OCI-LY3 (cell line): ENCODE measurements around the gene DDX1.
"Not testable (repeated sequence)": the region's sequence is repeated elsewhere in the genome, so short reads cannot be mapped to it uniquely, and the experiment has no call there.

Source experiments
- H2AFZ ChIP-seq: fragments of 200-600, 300-600 bp; shearing (Covaris generic); 2 replicates; pipeline ENCODE4 v1.6.0; 2014; ENCODE audit warnings: antibody characterized with exemption, low read depth, low read length
- H3K27ac ChIP-seq: fragments of 200-600, 300-600 bp; sonication (generic); 2 replicates; pipeline ENCODE4 v1.5.1; 2014; ENCODE audit warnings: mild to moderate bottlenecking, low read length, moderate library complexity, mixed read lengths
- H3K27me3 ChIP-seq: fragments of 200-600, 300-600 bp; sonication (generic); 2 replicates; pipeline ENCODE4 v1.6.1; 2014; ENCODE audit warnings: low read depth, low read length, mixed read lengths
- H3K36me3 ChIP-seq: fragments of 200-600, 300-600 bp; sonication (generic); replicated peaks from 2 replicates; pipeline ENCODE3; 2014; ENCODE audit warnings: low read depth, low read length, mixed read lengths
- H3K4me1 ChIP-seq: fragments of 300-600, 200-600 bp; sonication (generic); 2 replicates; pipeline ENCODE4 v1.6.1; 2014; ENCODE audit warnings: low read length, mixed read lengths
- H3K4me2 ChIP-seq: fragments of 200-600, 300-600 bp; sonication (generic); 2 replicates; pipeline ENCODE4 v1.6.1; 2014; ENCODE audit warnings: low read length, mixed read lengths
- H3K4me3 ChIP-seq: fragments of 300-600, 200-600 bp; sonication (generic); 2 replicates; pipeline ENCODE4 v1.5.1; 2014; ENCODE audit warnings: antibody characterized with exemption, mild to moderate bottlenecking, low read length, moderate library complexity
- H3K79me2 ChIP-seq: fragments of 300-600, 200-600 bp; shearing (Covaris generic); 2 replicates; pipeline ENCODE4 v1.6.1; 2014; ENCODE audit warnings: mild to moderate bottlenecking, low read length, mixed read lengths
- H3K9ac ChIP-seq: fragments of 300-600, 200-600 bp; shearing (Covaris generic); 2 replicates; pipeline ENCODE4 v1.6.0; 2014; ENCODE audit warnings: mild to moderate bottlenecking, low read length, moderate library complexity
- H3K9me3 ChIP-seq: fragments of 200-600, 300-600 bp; shearing (Covaris generic); 2 replicates; pipeline ENCODE4 v1.6.1; 2014; ENCODE audit warnings: low read length, mixed read lengths; ENCODE audit not compliant: insufficient read depth
- H4K20me1 ChIP-seq: fragments of 200-600, 300-600 bp; sonication (generic); 2 replicates; pipeline ENCODE4 v1.6.1; 2016; ENCODE audit warnings: low read length, mixed read lengths; ENCODE audit not compliant: insufficient read depth
- EZH2phosphoT487 ChIP-seq: fragments of 200-600 bp; shearing (Covaris generic); IDR thresholded peaks from 2 replicates; pipeline ENCODE4 v1.6.1; 2018; ENCODE audit warnings: antibody characterized with exemption, mixed run types, low read depth
- TF ChIP-seq, protein P1 (sequence below): fragments of 200-600, 300-600 bp; sonication (generic); IDR thresholded peaks from 2 replicates; pipeline ENCODE4 v1.5.1; 2014; ENCODE audit warnings: antibody characterized with exemption, low read length, low read depth

The DDX1 gene

DNA sequence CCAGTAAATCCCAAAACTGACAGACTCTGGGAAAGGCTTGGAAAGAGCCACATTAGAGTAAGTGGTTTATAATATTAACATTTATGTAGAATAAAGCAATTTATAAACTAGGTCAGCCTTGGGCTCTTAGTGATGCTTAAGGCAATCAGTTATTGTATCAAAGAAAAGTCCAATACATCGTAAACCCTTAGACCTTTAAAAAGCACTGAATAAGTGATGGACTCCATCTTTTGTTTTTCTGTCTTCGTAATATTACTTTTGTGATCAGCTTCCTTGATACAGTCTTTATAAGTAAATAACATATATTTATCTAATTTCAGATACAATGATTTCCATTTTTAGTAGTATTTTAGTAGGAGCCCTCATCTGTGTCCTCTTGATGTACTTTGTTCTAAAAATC lies 28.7 kb downstream of the DDX1 start:
- no peak overlapping the region for H2AFZ ChIP-seq
- no peak for TF ChIP-seq EZH2phosphoT487
- TF ChIP-seq, protein P1, sequence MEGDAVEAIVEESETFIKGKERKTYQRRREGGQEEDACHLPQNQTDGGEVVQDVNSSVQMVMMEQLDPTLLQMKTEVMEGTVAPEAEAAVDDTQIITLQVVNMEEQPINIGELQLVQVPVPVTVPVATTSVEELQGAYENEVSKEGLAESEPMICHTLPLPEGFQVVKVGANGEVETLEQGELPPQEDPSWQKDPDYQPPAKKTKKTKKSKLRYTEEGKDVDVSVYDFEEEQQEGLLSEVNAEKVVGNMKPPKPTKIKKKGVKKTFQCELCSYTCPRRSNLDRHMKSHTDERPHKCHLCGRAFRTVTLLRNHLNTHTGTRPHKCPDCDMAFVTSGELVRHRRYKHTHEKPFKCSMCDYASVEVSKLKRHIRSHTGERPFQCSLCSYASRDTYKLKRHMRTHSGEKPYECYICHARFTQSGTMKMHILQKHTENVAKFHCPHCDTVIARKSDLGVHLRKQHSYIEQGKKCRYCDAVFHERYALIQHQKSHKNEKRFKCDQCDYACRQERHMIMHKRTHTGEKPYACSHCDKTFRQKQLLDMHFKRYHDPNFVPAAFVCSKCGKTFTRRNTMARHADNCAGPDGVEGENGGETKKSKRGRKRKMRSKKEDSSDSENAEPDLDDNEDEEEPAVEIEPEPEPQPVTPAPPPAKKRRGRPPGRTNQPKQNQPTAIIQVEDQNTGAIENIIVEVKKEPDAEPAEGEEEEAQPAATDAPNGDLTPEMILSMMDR, result no peak
- H3K27ac ChIP-seq, result no peak overlapping the region

GRCh38 chr2:15620857-15621471 lies 29.3 kb downstream of the DDX1 start:
- H3K4me2 ChIP-seq, result no peak overlapping the region
- peaks cover 72% of the 10 kb centered on the region for H3K36me3 ChIP-seq
- H3K9ac ChIP-seq, result no peak overlapping the region
- no peaks in the 10 kb centered on the region for H3K27me3 ChIP-seq
- no peaks in the 10 kb centered on the region for H3K79me2 ChIP-seq
- no peaks in the 10 kb centered on the region for H4K20me1 ChIP-seq
- TF ChIP-seq, protein P1, result no peak
- no peak for TF ChIP-seq EZH2phosphoT487
- no peaks in the 10 kb centered on the region for H3K9me3 ChIP-seq
- H3K4me3 ChIP-seq, result no peak overlapping the region
- no peaks in the 10 kb centered on the region for H3K4me1 ChIP-seq
- no peak overlapping the region for H3K27ac ChIP-seq
- no peak overlapping the region for H2AFZ ChIP-seq

More for the DNA sequence above, 28.7 kb downstream of the DDX1 start:
- Histone ChIP-seq H3K27me3 (no peaks in the 10 kb centered on the region), H3K36me3 (peaks cover 68% of the 10 kb centered on the region), H3K9ac (no peak overlapping the region), H3K4me3 (no peak overlapping the region), H3K4me2 (no peak overlapping the region), H3K9me3 (no peaks in the 10 kb centered on the region), H4K20me1 (no peaks in the 10 kb centered on the region), H3K4me1 (no peaks in the 10 kb centered on the region), H3K79me2 (no peaks in the 10 kb centered on the region)

DNA sequence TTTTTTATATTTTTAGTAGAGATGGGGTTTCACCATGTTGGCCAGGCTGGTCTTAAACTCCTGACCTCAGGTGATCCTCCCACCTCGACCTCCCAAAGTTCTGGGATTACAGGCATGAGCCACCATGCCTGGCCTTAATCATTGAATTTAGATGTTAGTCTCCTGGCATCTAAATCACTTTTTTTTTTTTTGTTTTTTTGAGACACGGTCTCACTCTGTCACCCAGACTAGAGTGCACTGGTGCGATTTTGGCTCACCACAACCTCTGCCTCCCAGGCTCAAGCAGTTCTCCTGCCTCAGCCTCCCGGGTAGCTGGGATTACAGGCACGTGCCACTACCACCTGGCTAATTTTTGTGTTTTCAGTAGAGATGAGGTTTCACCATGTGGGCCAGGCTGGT lies 29.8 kb downstream of the DDX1 start:
- not testable (repeated sequence) for H3K4me2 ChIP-seq, H3K27me3 ChIP-seq, H4K20me1 ChIP-seq, H3K27ac ChIP-seq, H2AFZ ChIP-seq, H3K9me3 ChIP-seq, H3K9ac ChIP-seq, H3K79me2 ChIP-seq, H3K4me3 ChIP-seq, H3K4me1 ChIP-seq
- peaks cover 72% of the 10 kb centered on the region for H3K36me3 ChIP-seq

GRCh38 chr2:15622214-15622613 lies 30.5 kb downstream of the DDX1 start:
- Histone ChIP-seq H3K4me3 (no peak overlapping the region), H3K36me3 (peaks cover 75% of the 10 kb centered on the region), H3K9ac (no peak overlapping the region), H3K4me1 (no peaks in the 10 kb centered on the region), H3K4me2 (no peak overlapping the region), H3K9me3 (no peaks in the 10 kb centered on the region), H4K20me1 (no peaks in the 10 kb centered on the region), H2AFZ (no peak overlapping the region), H3K27me3 (no peaks in the 10 kb centered on the region), H3K79me2 (no peaks in the 10 kb centered on the region), H3K27ac (no peak overlapping the region)
- no peak for TF ChIP-seq EZH2phosphoT487
- TF ChIP-seq, protein P1, result no peak
